ENCODE results near the gene PIK3CD. TPM values are rescaled to one million over a fixed set of nuclear protein-coding genes. Genes with fewer than 3 reads are reported as not detected.

The PIK3CD gene
- total RNA-seq, 1 experiment from 2014 or later: 4.5 TPM

DNA sequence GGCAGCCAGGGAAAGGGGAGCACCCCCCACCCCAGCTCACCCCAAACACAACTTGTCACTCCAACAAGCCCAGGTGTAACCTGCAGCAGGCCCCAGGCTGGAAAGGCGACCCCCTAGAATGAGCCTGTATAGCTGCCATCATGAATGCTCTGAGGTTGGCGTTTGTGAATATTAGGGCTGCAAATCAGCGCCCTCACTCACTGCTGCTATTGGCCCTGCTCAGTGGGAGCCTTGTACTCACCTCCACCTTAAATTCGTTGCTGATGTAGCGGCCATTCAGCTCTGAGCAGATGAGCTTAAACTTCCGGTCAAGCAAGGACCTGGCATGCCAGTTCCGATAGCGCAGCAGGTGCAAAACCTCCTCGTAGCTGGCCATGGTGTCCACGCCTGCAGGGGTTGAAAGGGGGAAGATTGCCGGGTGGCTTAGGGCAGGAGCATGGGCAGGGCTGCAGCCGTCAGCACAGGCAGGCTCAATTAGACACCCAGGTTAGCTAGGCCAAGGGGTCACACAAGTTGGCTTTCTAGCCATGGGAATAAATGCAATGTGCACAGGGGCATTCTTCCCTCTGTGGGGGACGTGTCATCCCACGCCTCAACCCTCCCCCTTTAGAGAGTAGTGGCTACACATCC lies 81.7 kb downstream of the PIK3CD start:
- intact Hi-C loops (cut with micrococcal nuclease): no loop called here
- Histone ChIP-seq H3K4me3 (ENCODE audit: low read length) (no peak overlapping the region), H2AFZ (ENCODE audit: low read length) (no peak overlapping the region), H3K9ac (ENCODE audit: low read length) (no peak overlapping the region), H3K4me1 (ENCODE audit: insufficient read depth, low read length) (no peaks in the 10 kb centered on the region), H3K36me3 (ENCODE audit: low read depth, low read length) (peaks cover 56% of the 10 kb centered on the region), H3K27me3 (ENCODE audit: low read length) (no peaks in the 10 kb centered on the region), H3K9me3 (ENCODE audit: low read length) (no peaks in the 10 kb centered on the region), H3K9me2 (replicated peaks; ENCODE audit: low read length) (no peaks in the 10 kb centered on the region), H3K79me2 (ENCODE audit: low read length) (no peaks in the 10 kb centered on the region), H3F3A (ENCODE audit: low read length, unreplicated experiment) (no peaks in the 10 kb centered on the region), H4K20me1 (ENCODE audit: low read length) (no peaks in the 10 kb centered on the region), H3K27ac (ENCODE audit: low read length) (no peak overlapping the region), H3K4me2 (ENCODE audit: low read length) (no peak overlapping the region)
- CTCF ChIA-PET: no interaction called here
- TF ChIP-seq EZH2phosphoT487 (IDR thresholded peaks at IDR 0.05; ENCODE audit: borderline replicate concordance, low read length) (no peak), EZH2 (IDR thresholded peaks at IDR 0.05; ENCODE audit: low read length, unreplicated experiment) (no peak)
- TF ChIP-seq, protein P1, sequence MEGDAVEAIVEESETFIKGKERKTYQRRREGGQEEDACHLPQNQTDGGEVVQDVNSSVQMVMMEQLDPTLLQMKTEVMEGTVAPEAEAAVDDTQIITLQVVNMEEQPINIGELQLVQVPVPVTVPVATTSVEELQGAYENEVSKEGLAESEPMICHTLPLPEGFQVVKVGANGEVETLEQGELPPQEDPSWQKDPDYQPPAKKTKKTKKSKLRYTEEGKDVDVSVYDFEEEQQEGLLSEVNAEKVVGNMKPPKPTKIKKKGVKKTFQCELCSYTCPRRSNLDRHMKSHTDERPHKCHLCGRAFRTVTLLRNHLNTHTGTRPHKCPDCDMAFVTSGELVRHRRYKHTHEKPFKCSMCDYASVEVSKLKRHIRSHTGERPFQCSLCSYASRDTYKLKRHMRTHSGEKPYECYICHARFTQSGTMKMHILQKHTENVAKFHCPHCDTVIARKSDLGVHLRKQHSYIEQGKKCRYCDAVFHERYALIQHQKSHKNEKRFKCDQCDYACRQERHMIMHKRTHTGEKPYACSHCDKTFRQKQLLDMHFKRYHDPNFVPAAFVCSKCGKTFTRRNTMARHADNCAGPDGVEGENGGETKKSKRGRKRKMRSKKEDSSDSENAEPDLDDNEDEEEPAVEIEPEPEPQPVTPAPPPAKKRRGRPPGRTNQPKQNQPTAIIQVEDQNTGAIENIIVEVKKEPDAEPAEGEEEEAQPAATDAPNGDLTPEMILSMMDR (conservative IDR thresholded peaks at IDR 0.05; ENCODE audit: low read depth, low read length): no peak
- no TSS peak for BruUV-seq (replicated peaks)
- DNase-seq (no peak), ATAC-seq (no peak)
- POLR2A ChIA-PET (ENCODE audit: unreplicated experiment): no interaction called here

DNA sequence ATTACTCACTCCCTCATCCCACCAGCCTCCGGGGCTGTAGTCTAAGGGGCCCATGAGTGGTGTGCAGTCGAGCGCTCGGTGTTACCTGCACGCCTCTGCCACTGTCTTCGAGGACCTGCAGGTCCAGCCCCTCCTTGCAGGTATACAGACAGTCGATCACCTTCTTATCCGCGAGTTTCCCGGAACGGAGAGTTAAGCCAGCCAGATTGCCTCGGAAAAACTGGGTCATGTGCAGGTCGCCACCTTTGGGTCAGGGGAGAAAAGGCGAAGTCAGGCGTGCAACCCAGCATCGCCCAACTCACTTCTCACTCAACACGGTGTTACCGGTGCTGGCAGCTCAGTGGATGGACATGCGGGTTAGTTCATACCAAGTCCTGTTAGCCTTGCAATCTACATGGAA lies 84.3 kb downstream of the PIK3CD start:
- intact Hi-C loops (cut with micrococcal nuclease): no loop called here
- no peak for ATAC-seq

DNA sequence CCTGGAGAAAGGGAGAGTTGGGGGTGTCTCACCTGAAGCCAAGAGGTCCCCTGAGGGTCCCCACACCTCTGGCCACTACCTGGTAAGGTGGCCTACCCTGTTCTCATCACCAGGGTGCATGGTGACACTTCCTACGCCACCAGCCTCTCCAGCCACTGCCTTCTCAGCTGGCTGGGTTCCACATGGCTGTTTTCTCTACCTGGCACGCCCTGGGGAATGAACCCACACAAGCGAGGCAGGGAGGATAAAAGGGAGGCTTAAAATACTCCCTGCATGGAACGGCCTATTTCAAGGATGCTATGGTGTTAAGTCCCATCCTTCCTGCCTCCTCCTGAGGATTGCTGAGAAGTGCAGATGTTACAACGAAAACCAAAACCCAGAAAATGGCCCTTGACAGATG lies 84.7 kb downstream of the PIK3CD start:
- no peaks in the 10 kb centered on the region for H3K79me2 ChIP-seq (ENCODE audit: low read length)
- H2AFZ ChIP-seq (ENCODE audit: low read length): no peak overlapping the region
- CTCF ChIA-PET: no interaction called here
- H3K4me3 ChIP-seq (ENCODE audit: low read length): no peak overlapping the region
- peaks cover 69% of the 10 kb centered on the region for H3K36me3 ChIP-seq (ENCODE audit: low read depth, low read length)
- no peaks in the 10 kb centered on the region for H4K20me1 ChIP-seq (ENCODE audit: low read length)
- no TSS peak for BruUV-seq (replicated peaks)
- no peak overlapping the region for H3K9ac ChIP-seq (ENCODE audit: low read length)
- H3K27me3 ChIP-seq (ENCODE audit: low read length): no peaks in the 10 kb centered on the region
- TF ChIP-seq, protein P1 (conservative IDR thresholded peaks at IDR 0.05; ENCODE audit: low read depth, low read length): no peak
- TF ChIP-seq EZH2 (IDR thresholded peaks at IDR 0.05; ENCODE audit: low read length, unreplicated experiment) (no peak), EZH2phosphoT487 (IDR thresholded peaks at IDR 0.05; ENCODE audit: borderline replicate concordance, low read length) (no peak)
- H3F3A ChIP-seq (ENCODE audit: low read length, unreplicated experiment): no peaks in the 10 kb centered on the region
- H3K9me2 ChIP-seq (replicated peaks; ENCODE audit: low read length): no peaks in the 10 kb centered on the region
- intact Hi-C loops (cut with micrococcal nuclease): no loop called here
- DNase-seq (no peak), ATAC-seq (no peak)
- no peak overlapping the region for H3K4me2 ChIP-seq (ENCODE audit: low read length)
- no peaks in the 10 kb centered on the region for H3K4me1 ChIP-seq (ENCODE audit: insufficient read depth, low read length)
- H3K9me3 ChIP-seq (ENCODE audit: low read length): no peaks in the 10 kb centered on the region
- H3K27ac ChIP-seq (ENCODE audit: low read length): no peak overlapping the region
- POLR2A ChIA-PET (ENCODE audit: unreplicated experiment): no interaction called here

More for the DNA sequence above, 84.3 kb downstream of the PIK3CD start:
- BruUV-seq (replicated peaks): no TSS peak
- ChIA-PET POLR2A (ENCODE audit: unreplicated experiment) (no interaction called here), CTCF (no interaction called here)
- Histone ChIP-seq H3K27me3 (ENCODE audit: low read length) (no peaks in the 10 kb centered on the region), H3K4me3 (ENCODE audit: low read length) (no peak overlapping the region), H3K27ac (ENCODE audit: low read length) (no peak overlapping the region), H2AFZ (ENCODE audit: low read length) (no peak overlapping the region), H3K36me3 (ENCODE audit: low read depth, low read length) (peaks cover 69% of the 10 kb centered on the region), H4K20me1 (ENCODE audit: low read length) (no peaks in the 10 kb centered on the region), H3K79me2 (ENCODE audit: low read length) (no peaks in the 10 kb centered on the region), H3K9me2 (replicated peaks; ENCODE audit: low read length) (no peaks in the 10 kb centered on the region), H3K9me3 (ENCODE audit: low read length) (no peaks in the 10 kb centered on the region), H3K4me2 (ENCODE audit: low read length) (no peak overlapping the region), H3K4me1 (ENCODE audit: insufficient read depth, low read length) (no peaks in the 10 kb centered on the region), H3K9ac (ENCODE audit: low read length) (no peak overlapping the region), H3F3A (ENCODE audit: low read length, unreplicated experiment) (no peaks in the 10 kb centered on the region)
- no peak for DNase-seq
- TF ChIP-seq, protein P1 (conservative IDR thresholded peaks at IDR 0.05; ENCODE audit: low read depth, low read length): no peak
- TF ChIP-seq EZH2 (IDR thresholded peaks at IDR 0.05; ENCODE audit: low read length, unreplicated experiment) (no peak), EZH2phosphoT487 (IDR thresholded peaks at IDR 0.05; ENCODE audit: borderline replicate concordance, low read length) (no peak)
